Hepatocyte (in vitro differentiated cells): ENCODE results near the gene FIGNL1. TPM values are rescaled to one million over a fixed set of nuclear protein-coding genes. Genes with fewer than 3 reads are reported as not detected.

Source experiments
- DNase-seq: peaks from one replicate; pipeline ENCODE4 v3.0.0-alpha.2; 2016; ENCODE audit warnings: low spot score
- H2AFZ ChIP-seq: fragments of 200-600 bp; sonication (generic); 2 replicates; pipeline ENCODE4 v1.6.0; 2016; ENCODE audit warnings: antibody characterized with exemption, mild to moderate bottlenecking
- H3K27ac ChIP-seq: fragments of 200-600 bp; sonication (generic); 2 replicates; pipeline ENCODE4 v1.5.1; 2016; ENCODE audit warnings: mild to moderate bottlenecking
- H3K27me3 ChIP-seq: fragments of 200-600 bp; sonication (generic); 2 replicates; pipeline ENCODE4 v1.6.1; 2016
- H3K36me3 ChIP-seq: fragments of 200-600 bp; sonication (generic); replicated peaks from 2 replicates; pipeline ENCODE4 v1.5.1; 2016; ENCODE audit warnings: low read depth; ENCODE audit not compliant: insufficient read depth
- H3K4me1 ChIP-seq: fragments of 200-600 bp; sonication (generic); 2 replicates; pipeline ENCODE4 v1.5.1; 2016; ENCODE audit warnings: mild to moderate bottlenecking, moderate library complexity; ENCODE audit not compliant: insufficient read depth
- H3K4me2 ChIP-seq: fragments of 200-600 bp; sonication (generic); 2 replicates; pipeline ENCODE4 v1.6.0; 2016
- H3K4me3 ChIP-seq: fragments of 200-600 bp; sonication (generic); 2 replicates; pipeline ENCODE4 v1.5.1; 2016; ENCODE audit warnings: mild to moderate bottlenecking
- H3K79me2 ChIP-seq: fragments of 200-600 bp; sonication (generic); 2 replicates; pipeline ENCODE4 v1.6.0; 2017; ENCODE audit warnings: mild to moderate bottlenecking
- H3K9me2 ChIP-seq: fragments of 200-600 bp; sonication (generic); replicated peaks from 2 replicates; pipeline ENCODE4 v1.6.0; 2017; ENCODE audit warnings: mild to moderate bottlenecking; ENCODE audit not compliant: insufficient read depth
- H3K9me3 ChIP-seq: fragments of 200-600 bp; sonication (generic); 2 replicates; pipeline ENCODE4 v1.5.1; 2016; ENCODE audit warnings: low read depth, mild to moderate bottlenecking
- H4K20me1 ChIP-seq: fragments of 200-600 bp; sonication (generic); 2 replicates; pipeline ENCODE4 v1.6.0; 2016; ENCODE audit warnings: mild to moderate bottlenecking; ENCODE audit not compliant: insufficient read depth, poor library complexity, severe bottlenecking
- EZH2 ChIP-seq: fragments of 200-600 bp; sonication (generic); IDR thresholded peaks from 2 replicates; pipeline ENCODE4 v1.6.1; 2016; ENCODE audit warnings: antibody characterized with exemption, mild to moderate bottlenecking, borderline replicate concordance
- EZH2phosphoT487 ChIP-seq: fragments of 200-600 bp; sonication (generic); IDR thresholded peaks from one replicate; pipeline ENCODE4 v1.6.1; 2018; ENCODE audit warnings: antibody characterized with exemption, mild to moderate bottlenecking, low read depth, moderate library complexity; ENCODE audit not compliant: unreplicated experiment, severe bottlenecking
- WGBS: methylation state at CpG from one replicate; pipeline ENCODE4 v1.1.6; 2016; ENCODE audit warnings: low lambda C conversion rate; ENCODE audit errors: missing lambda C conversion rate; 5-methylcytosine and 5-hydroxymethylcytosine counted together
- polyA plus RNA-seq: library from polyadenylated mRNA; unstranded; fragments of >200 nt; fragmentation: Nextera tagmentation; extraction: Ambion mirVana; gene quantifications from 2 replicates; pipeline ENCODE4 v1.2.1, GENCODE V29; 2016
- total RNA-seq: library from RNA; depleted of rRNA; stranded (reverse); fragments of >200 nt; gene quantifications from 2 replicates; pipeline ENCODE4 v1.2.3, GENCODE V29; 2014
- TF ChIP-seq, protein P1 (sequence below): fragments of 200-600 bp; sonication (generic); IDR thresholded peaks from 2 replicates; pipeline ENCODE4 v1.5.1; 2016; ENCODE audit warnings: antibody characterized with exemption, mild to moderate bottlenecking; ENCODE audit not compliant: poor library complexity

Gene FIGNL1
- total and polyA plus RNA-seq, 2 experiments from 2014 or later, result 4.3 to 13.6 TPM

GRCh38 chr7:50427518-50427917 is 22.6 kb downstream of the FIGNL1 start:
- no peak overlapping the region for H2AFZ ChIP-seq
- H3K4me1 ChIP-seq, result peaks cover 8% of the 10 kb centered on the region
- TF ChIP-seq, protein P1, sequence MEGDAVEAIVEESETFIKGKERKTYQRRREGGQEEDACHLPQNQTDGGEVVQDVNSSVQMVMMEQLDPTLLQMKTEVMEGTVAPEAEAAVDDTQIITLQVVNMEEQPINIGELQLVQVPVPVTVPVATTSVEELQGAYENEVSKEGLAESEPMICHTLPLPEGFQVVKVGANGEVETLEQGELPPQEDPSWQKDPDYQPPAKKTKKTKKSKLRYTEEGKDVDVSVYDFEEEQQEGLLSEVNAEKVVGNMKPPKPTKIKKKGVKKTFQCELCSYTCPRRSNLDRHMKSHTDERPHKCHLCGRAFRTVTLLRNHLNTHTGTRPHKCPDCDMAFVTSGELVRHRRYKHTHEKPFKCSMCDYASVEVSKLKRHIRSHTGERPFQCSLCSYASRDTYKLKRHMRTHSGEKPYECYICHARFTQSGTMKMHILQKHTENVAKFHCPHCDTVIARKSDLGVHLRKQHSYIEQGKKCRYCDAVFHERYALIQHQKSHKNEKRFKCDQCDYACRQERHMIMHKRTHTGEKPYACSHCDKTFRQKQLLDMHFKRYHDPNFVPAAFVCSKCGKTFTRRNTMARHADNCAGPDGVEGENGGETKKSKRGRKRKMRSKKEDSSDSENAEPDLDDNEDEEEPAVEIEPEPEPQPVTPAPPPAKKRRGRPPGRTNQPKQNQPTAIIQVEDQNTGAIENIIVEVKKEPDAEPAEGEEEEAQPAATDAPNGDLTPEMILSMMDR, result no peak
- no peak for TF ChIP-seq EZH2
- no peak for TF ChIP-seq EZH2phosphoT487
- H3K27me3 ChIP-seq, result no peaks in the 10 kb centered on the region
- H3K9me3 ChIP-seq, result no peaks in the 10 kb centered on the region
- peak overlapping the region; percentile 79 for H3K27ac ChIP-seq
- H3K9me2 ChIP-seq, result no peaks in the 10 kb centered on the region
- H4K20me1 ChIP-seq, result no peaks in the 10 kb centered on the region
- peak overlapping the region; percentile 62 for H3K4me2 ChIP-seq
- DNase-seq, result no peak
- no peaks in the 10 kb centered on the region for H3K79me2 ChIP-seq
- 78% methylated on average over 2 of the region's 2 CpGs for WGBS
- H3K4me3 ChIP-seq, result no peak overlapping the region
- H3K36me3 ChIP-seq, result no peaks in the 10 kb centered on the region

GRCh38 chr7:50426280-50427045 is 23.7 kb downstream of the FIGNL1 start:
- H4K20me1 ChIP-seq, result no peaks in the 10 kb centered on the region
- no peaks in the 10 kb centered on the region for H3K36me3 ChIP-seq
- peaks cover 8% of the 10 kb centered on the region for H3K4me1 ChIP-seq
- H3K27me3 ChIP-seq, result no peaks in the 10 kb centered on the region
- H3K79me2 ChIP-seq, result no peaks in the 10 kb centered on the region
- H2AFZ ChIP-seq, result no peak overlapping the region
- no peaks in the 10 kb centered on the region for H3K9me2 ChIP-seq
- no peaks in the 10 kb centered on the region for H3K9me3 ChIP-seq
- DNase-seq, result peak; percentile 66
- 65% methylated on average over 5 of the region's 5 CpGs for WGBS
- peak overlapping the region; percentile 62 for H3K4me2 ChIP-seq
- no peak overlapping the region for H3K4me3 ChIP-seq
- peak overlapping the region; percentile 89 for H3K27ac ChIP-seq
- TF ChIP-seq EZH2phosphoT487, result no peak
- TF ChIP-seq, protein P1, result no peak
- TF ChIP-seq EZH2, result no peak

- WGBS, result 91% methylated on average over 6 of the region's 6 CpGs
- H3K4me1 ChIP-seq, result peaks cover 8% of the 10 kb centered on the region
Measured at GRCh38 chr7:50425318-50425717, 24.8 kb downstream of the FIGNL1 start.

More at GRCh38 chr7:50425318-50425717, 24.8 kb downstream of the FIGNL1 start:
- H2AFZ ChIP-seq, result no peak overlapping the region
- no peaks in the 10 kb centered on the region for H4K20me1 ChIP-seq
- H3K4me3 ChIP-seq, result no peak overlapping the region
- H3K27me3 ChIP-seq, result no peaks in the 10 kb centered on the region
- TF ChIP-seq, protein P1, result no peak
- TF ChIP-seq EZH2, result no peak
- no peak for TF ChIP-seq EZH2phosphoT487
- H3K36me3 ChIP-seq, result no peaks in the 10 kb centered on the region
- H3K9me2 ChIP-seq, result no peaks in the 10 kb centered on the region
- H3K9me3 ChIP-seq, result no peaks in the 10 kb centered on the region
- H3K79me2 ChIP-seq, result no peaks in the 10 kb centered on the region
- DNase-seq, result no peak
- H3K27ac ChIP-seq, result no peak overlapping the region
- H3K4me2 ChIP-seq, result no peak overlapping the region
